ENCODE results near the gene CFAP77.

- TF ChIP-seq REST (IDR thresholded peaks at IDR 0.05; ENCODE audit: low read depth, low read length) (no peak), TCF12 (IDR thresholded peaks at IDR 0.05) (no peak), CTCF (IDR thresholded peaks at IDR 0.05) (no peak), EZH2phosphoT487 (IDR thresholded peaks at IDR 0.05; ENCODE audit: borderline replicate concordance, low read depth) (no peak), RCOR1 (IDR thresholded peaks at IDR 0.05; ENCODE audit: low read length) (no peak), POLR2AphosphoS5 (IDR thresholded peaks at IDR 0.05; ENCODE audit: low read depth, low read length) (no peak), GABPA (IDR thresholded peaks at IDR 0.05; ENCODE audit: low read depth) (no peak), GATA2 (CRISPR knock-in tag; IDR thresholded peaks at IDR 0.05) (no peak), EP300 (IDR thresholded peaks at IDR 0.05; ENCODE audit: borderline replicate concordance in 1 of 2, low read depth in 1 of 2, low read length in 1 of 2) (no peak), SMC3 (IDR thresholded peaks at IDR 0.05; ENCODE audit: low read depth, low read length) (no peak), NFIC (IDR thresholded peaks at IDR 0.05; ENCODE audit: borderline replicate concordance) (no peak), USF2 (IDR thresholded peaks at IDR 0.05; ENCODE audit: borderline replicate concordance, low read depth, low read length) (no peak), MEF2A (IDR thresholded peaks at IDR 0.05; ENCODE audit: borderline replicate concordance, low read depth) (no peak), MAX (IDR thresholded peaks at IDR 0.05; ENCODE audit: low read depth) (no peak)
Observed at GRCh38 chr9:132498531-132499210, 88.7 kb downstream of the CFAP77 start.
